HepG2 (cell line): ENCODE results near the gene TIMM13. TPM values are rescaled to one million over a fixed set of nuclear protein-coding genes. Genes with fewer than 3 reads are reported as not detected.

ENCODE experiments used
- GABPB1 ChIP-seq: IDR thresholded peaks from 2 replicates; pipeline ENCODE4 v1.6.1; 2016; ENCODE audit warnings: mild to moderate bottlenecking, missing genetic modification reagents, moderate library complexity, missing compliant biosample characterization
- GLI4 ChIP-seq: sonication (generic); formaldehyde crosslinking; IDR thresholded peaks from 2 replicates; pipeline ENCODE4 v1.5.1; 2020; ENCODE audit warnings: missing genetic modification reagents, mild to moderate bottlenecking, moderate library complexity, borderline replicate concordance
- KIAA2018 ChIP-seq: sonication (generic); formaldehyde crosslinking; IDR thresholded peaks from 2 replicates; pipeline ENCODE4 v1.5.0; 2020; ENCODE audit warnings: mild to moderate bottlenecking, missing genetic modification reagents, borderline replicate concordance
- NR0B2 ChIP-seq: sonication (generic); formaldehyde crosslinking; IDR thresholded peaks from 2 replicates; pipeline ENCODE4 v1.4.0; 2020; ENCODE audit warnings: mild to moderate bottlenecking, missing genetic modification reagents
- PHF5A ChIP-seq: IDR thresholded peaks from one replicate; pipeline ENCODE4 v1.6.1; 2018; ENCODE audit warnings: low read depth, missing genetic modification reagents; ENCODE audit not compliant: unreplicated experiment
- RAD51 ChIP-seq: fragments of 450-650 bp; IDR thresholded peaks from 2 replicates; pipeline ENCODE4 v1.6.1; 2016; ENCODE audit warnings: borderline replicate concordance
- SATB2 ChIP-seq: sonication (generic); formaldehyde crosslinking; IDR thresholded peaks from 2 replicates; pipeline ENCODE4 v1.5.0; 2020; ENCODE audit warnings: missing genetic modification reagents
- TFDP2 ChIP-seq: sonication (generic); formaldehyde crosslinking; IDR thresholded peaks from 2 replicates; pipeline ENCODE4 v1.4.0; 2020; ENCODE audit warnings: missing genetic modification reagents
- THAP11 ChIP-seq: IDR thresholded peaks from 2 replicates; pipeline ENCODE4 v1.6.1; 2016; ENCODE audit warnings: missing biosample characterization, missing genetic modification reagents
- UBTF ChIP-seq: sonication (generic); formaldehyde crosslinking; IDR thresholded peaks from 2 replicates; pipeline ENCODE4 v1.4.0; 2020; ENCODE audit warnings: mild to moderate bottlenecking, missing genetic modification reagents
- ZKSCAN8 ChIP-seq: IDR thresholded peaks from 2 replicates; pipeline ENCODE4 v1.6.1; 2016; ENCODE audit warnings: borderline replicate concordance, missing genetic modification reagents, missing compliant biosample characterization
- ZNF564 ChIP-seq: sonication (generic); formaldehyde crosslinking; IDR thresholded peaks from 2 replicates; pipeline ENCODE4 v1.8.1; 2023; ENCODE audit warnings: mild to moderate bottlenecking, missing genetic modification reagents
- ZNF639 ChIP-seq: conservative IDR thresholded peaks from 2 replicates; pipeline ENCODE4 v1.6.1; 2018; ENCODE audit warnings: missing genetic modification reagents
- polyA plus RNA-seq, 8 experiments: library from polyadenylated mRNA; depleted of rRNA in 3 of 8; stranded (reverse) in 7 of 8; unstranded in 1 of 8; fragments of >200 nt; fragmentation: Illumina TruSeq in 4 of 8; extraction: Trizol in 4 of 8; gene quantifications; 2 replicates each; pipeline versions ENCODE4 v1.2.1 to v1.2.3, GENCODE V29; 2011 to 2016; ENCODE audit warnings: low read depth in 4 of 8, missing spikeins in 1 of 8, mixed read lengths in 1 of 8; ENCODE audit not compliant: insufficient read depth in 1 of 8
- total RNA-seq, 5 experiments: library from RNA; depleted of rRNA; stranded (reverse); fragments of >200 nt; fragmentation: Illumina TruSeq; extraction: Trizol; gene quantifications; 2 replicates each; pipeline ENCODE4 v1.2.3, GENCODE V29; 2016; ENCODE audit warnings: low read depth in 1 of 5

The TIMM13 gene
- total and polyA plus RNA-seq, 2 of the 13 experiments (the other 11 are each of a cell fraction or from before 2014, with no cell fraction given), result 48.4 to 108 TPM

GRCh38 chr19:2427429-2428320 is at the start of gene TIMM13 (continued):
- TF ChIP-seq NR0B2 (peak; percentile 92), ZNF564 (CRISPR knock-in tag) (no peak), ZNF639 (CRISPR knock-in tag) (peak; percentile 69), GLI4 (CRISPR knock-in tag) (no peak), GABPB1 (peak; percentile 99), ZKSCAN8 (no peak), PHF5A (CRISPR knock-in tag) (no peak), KIAA2018 (CRISPR knock-in tag) (no peak), UBTF (CRISPR knock-in tag) (no peak), SATB2 (CRISPR knock-in tag) (peak; percentile 70; the same call in 1 of the 2 replicates), TFDP2 (CRISPR knock-in tag) (peak; percentile 52; the same call in 1 of the 2 replicates), THAP11 (CRISPR knock-in tag) (peak; percentile 99), RAD51 (peak; percentile 97)
